Osteocyte (in vitro differentiated cells): ENCODE data around the gene FAM83G. TPM values are rescaled to one million over a fixed set of nuclear protein-coding genes. Genes with fewer than 3 reads are reported as not detected.
A peak's percentile ranks its signal among the peaks of the same experiment; 100 is the strongest.

Experiments used
- DNase-seq: peaks from one replicate; pipeline ENCODE4 v3.0.0; 2021; ENCODE audit warnings: mixed read lengths; ENCODE audit not compliant: unreplicated experiment; ENCODE audit errors: extremely low spot score
- H3K27ac Mint-ChIP-seq: one replicate; pipeline ENCODE4 v1.8.0; 2021; ENCODE audit warnings: mild to moderate bottlenecking, mixed read lengths; ENCODE audit not compliant: unreplicated experiment
- H3K27me3 Mint-ChIP-seq: one replicate; pipeline ENCODE4 v1.8.0; 2021; ENCODE audit warnings: mixed read lengths; ENCODE audit not compliant: unreplicated experiment
- H3K36me3 Mint-ChIP-seq: one replicate; pipeline ENCODE4 v1.8.0; 2021; ENCODE audit warnings: mixed read lengths; ENCODE audit not compliant: unreplicated experiment
- H3K4me1 Mint-ChIP-seq: one replicate; pipeline ENCODE4 v1.8.0; 2021; ENCODE audit warnings: mixed read lengths; ENCODE audit not compliant: unreplicated experiment
- H3K4me3 Mint-ChIP-seq: one replicate; pipeline ENCODE4 v1.8.0; 2021; ENCODE audit warnings: mild to moderate bottlenecking, moderate library complexity, mixed read lengths; ENCODE audit not compliant: unreplicated experiment
- H3K9me3 Mint-ChIP-seq: one replicate; pipeline ENCODE4 v1.8.0; 2021; ENCODE audit warnings: mixed read lengths; ENCODE audit not compliant: unreplicated experiment
- CTCF ChIP-seq: fragments of 200-600 bp; sonication (generic); IDR thresholded peaks from 2 replicates; pipeline ENCODE4 v1.5.0; 2021; ENCODE audit warnings: antibody characterized with exemption, mild to moderate bottlenecking, moderate library complexity
- total RNA-seq: library from RNA; stranded (reverse); gene quantifications from 2 replicates; pipeline ENCODE4 v1.2.1, GENCODE V29; 2021

Gene FAM83G
- total RNA-seq, 1 donor from 2014 or later: 4.1 TPM

GRCh38 chr17:18981642-18982424 lies 22.7 kb downstream of the FAM83G start:
- Mint-ChIP-seq H3K4me3 (no peak overlapping the region), H3K4me1 (peaks cover 14% of the 10 kb centered on the region), H3K27ac (peak overlapping the region; percentile 68), H3K9me3 (no peaks in the 10 kb centered on the region), H3K27me3 (no peaks in the 10 kb centered on the region), H3K36me3 (peaks cover 2% of the 10 kb centered on the region)
- TF ChIP-seq CTCF: no peak
- no peak for DNase-seq

- Mint-ChIP-seq H3K27ac (no peak overlapping the region), H3K4me3 (no peak overlapping the region), H3K9me3 (no peaks in the 10 kb centered on the region), H3K36me3 (peaks cover 2% of the 10 kb centered on the region), H3K4me1 (peaks cover 14% of the 10 kb centered on the region), H3K27me3 (no peaks in the 10 kb centered on the region)
- DNase-seq: no peak
- TF ChIP-seq CTCF: no peak
Measured at GRCh38 chr17:18981335-18981641, 23.3 kb downstream of the FAM83G start.

- no peak for DNase-seq
- peaks cover 14% of the 10 kb centered on the region for H3K4me1 Mint-ChIP-seq
- H3K27ac Mint-ChIP-seq: no peak overlapping the region
- no peaks in the 10 kb centered on the region for H3K9me3 Mint-ChIP-seq
- H3K27me3 Mint-ChIP-seq: no peaks in the 10 kb centered on the region
- H3K36me3 Mint-ChIP-seq: peaks cover 2% of the 10 kb centered on the region
- no peak for TF ChIP-seq CTCF
- H3K4me3 Mint-ChIP-seq: no peak overlapping the region
Measured at GRCh38 chr17:18980682-18981334, 23.8 kb downstream of the FAM83G start.

- no peak for TF ChIP-seq CTCF
- H3K4me3 Mint-ChIP-seq: no peak overlapping the region
- H3K36me3 Mint-ChIP-seq: peaks cover 2% of the 10 kb centered on the region
- no peaks in the 10 kb centered on the region for H3K9me3 Mint-ChIP-seq
- no peak overlapping the region for H3K27ac Mint-ChIP-seq
- H3K4me1 Mint-ChIP-seq: peaks cover 14% of the 10 kb centered on the region
- H3K27me3 Mint-ChIP-seq: no peaks in the 10 kb centered on the region
- DNase-seq: no peak
Measured at GRCh38 chr17:18978655-18979054, 25.9 kb downstream of the FAM83G start.

- H3K27me3 Mint-ChIP-seq: no peaks in the 10 kb centered on the region
- no peak overlapping the region for H3K4me3 Mint-ChIP-seq
- H3K4me1 Mint-ChIP-seq: peaks cover 14% of the 10 kb centered on the region
Measured at GRCh38 chr17:18978050-18978449, 26.5 kb downstream of the FAM83G start.

More at GRCh38 chr17:18978050-18978449, 26.5 kb downstream of the FAM83G start:
- Mint-ChIP-seq H3K27ac (no peak overlapping the region), H3K9me3 (no peaks in the 10 kb centered on the region), H3K36me3 (peaks cover 2% of the 10 kb centered on the region)
- no peak for TF ChIP-seq CTCF
- DNase-seq: no peak
